GM12874 (cell line): Measurements from ENCODE around the gene SYCP1.

ENCODE experiments used
- TF ChIP-seq, protein P1 (sequence below): IDR thresholded peaks from 2 replicates; pipeline ENCODE4 v1.5.1; 2011; ENCODE audit warnings: low read depth, mild to moderate bottlenecking, control low read depth, low read length, moderate library complexity; ENCODE audit not compliant: insufficient read depth

Gene SYCP1

DNA sequence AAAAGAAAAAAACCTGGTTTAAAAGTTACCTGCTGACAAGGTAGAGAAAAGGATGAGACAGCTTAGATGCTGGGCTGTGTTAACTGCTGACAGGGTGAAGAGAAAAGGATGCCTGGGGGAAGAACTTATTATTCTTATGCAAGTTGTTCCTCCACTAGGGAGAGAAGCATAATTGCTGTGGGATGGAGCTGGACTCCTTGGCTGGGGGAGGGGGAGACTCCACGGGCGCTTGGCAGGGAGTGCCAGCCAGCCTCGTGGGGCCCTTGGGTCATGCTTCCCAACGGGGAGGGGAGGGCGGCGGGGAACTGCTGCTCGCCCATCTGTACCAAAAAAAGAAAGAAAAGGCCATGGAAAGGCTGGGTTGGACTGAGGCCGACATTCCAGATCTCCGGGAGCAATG lies 47.2 kb downstream of the SYCP1 start:
- TF ChIP-seq, protein P1, sequence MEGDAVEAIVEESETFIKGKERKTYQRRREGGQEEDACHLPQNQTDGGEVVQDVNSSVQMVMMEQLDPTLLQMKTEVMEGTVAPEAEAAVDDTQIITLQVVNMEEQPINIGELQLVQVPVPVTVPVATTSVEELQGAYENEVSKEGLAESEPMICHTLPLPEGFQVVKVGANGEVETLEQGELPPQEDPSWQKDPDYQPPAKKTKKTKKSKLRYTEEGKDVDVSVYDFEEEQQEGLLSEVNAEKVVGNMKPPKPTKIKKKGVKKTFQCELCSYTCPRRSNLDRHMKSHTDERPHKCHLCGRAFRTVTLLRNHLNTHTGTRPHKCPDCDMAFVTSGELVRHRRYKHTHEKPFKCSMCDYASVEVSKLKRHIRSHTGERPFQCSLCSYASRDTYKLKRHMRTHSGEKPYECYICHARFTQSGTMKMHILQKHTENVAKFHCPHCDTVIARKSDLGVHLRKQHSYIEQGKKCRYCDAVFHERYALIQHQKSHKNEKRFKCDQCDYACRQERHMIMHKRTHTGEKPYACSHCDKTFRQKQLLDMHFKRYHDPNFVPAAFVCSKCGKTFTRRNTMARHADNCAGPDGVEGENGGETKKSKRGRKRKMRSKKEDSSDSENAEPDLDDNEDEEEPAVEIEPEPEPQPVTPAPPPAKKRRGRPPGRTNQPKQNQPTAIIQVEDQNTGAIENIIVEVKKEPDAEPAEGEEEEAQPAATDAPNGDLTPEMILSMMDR: no peak

DNA sequence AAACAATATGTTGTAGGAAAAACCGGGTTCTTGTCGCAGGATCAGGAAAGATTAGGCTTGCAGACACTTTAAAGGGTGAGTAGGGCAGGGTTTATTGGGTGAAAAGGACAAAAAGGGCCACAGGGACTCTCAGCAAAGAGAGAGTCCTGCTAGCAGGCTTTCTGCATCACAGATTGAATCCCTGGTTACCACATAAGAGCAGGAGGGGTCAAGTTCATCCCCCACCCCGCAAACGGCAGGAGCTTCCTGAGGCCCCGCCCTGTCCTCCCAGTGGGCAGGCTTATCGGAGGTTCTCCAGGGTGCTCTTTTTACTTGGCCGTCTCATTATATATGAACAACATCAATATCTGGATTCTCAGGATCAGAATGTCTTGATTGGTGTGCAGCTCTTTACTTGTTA lies 47.7 kb downstream of the SYCP1 start:
- TF ChIP-seq, protein P1: no peak

DNA sequence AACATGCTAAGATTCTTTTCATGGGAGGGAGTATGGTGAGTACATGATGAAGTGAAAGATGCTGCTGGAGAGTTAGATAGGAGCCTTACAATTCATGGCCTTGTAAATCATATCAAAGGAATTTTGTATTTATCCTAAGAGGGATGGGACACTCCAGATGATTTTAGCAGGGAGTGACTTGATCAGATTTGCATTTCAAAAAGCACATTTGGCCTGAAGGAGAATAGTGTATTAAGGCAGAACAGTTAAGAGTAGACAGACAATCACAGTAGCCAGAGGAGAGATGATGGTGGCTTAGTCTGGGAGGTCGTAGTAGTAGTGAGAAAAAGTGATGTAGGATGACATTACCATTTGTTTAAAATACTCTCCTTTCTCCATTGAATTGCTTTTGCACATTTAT lies 48.8 kb downstream of the SYCP1 start:
- TF ChIP-seq, protein P1: no peak

DNA sequence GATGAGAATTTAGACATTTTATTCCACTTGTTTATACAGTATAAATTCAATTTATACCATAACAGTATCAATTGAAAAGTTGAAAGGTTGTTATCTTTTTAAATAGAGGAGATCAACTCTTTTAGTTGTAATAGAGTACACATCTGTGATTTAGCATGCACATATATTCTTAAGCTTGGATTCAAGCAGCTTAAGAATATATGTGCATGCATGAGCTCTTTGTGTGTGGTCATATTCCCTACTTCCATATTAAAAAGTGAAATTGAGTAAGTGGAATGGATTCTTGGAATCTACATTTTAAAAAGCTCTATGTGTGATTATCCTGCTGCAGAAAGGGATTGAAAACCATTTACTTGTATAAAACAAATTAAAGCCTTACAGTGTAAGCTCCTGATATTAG lies 71.9 kb downstream of the SYCP1 start:
- TF ChIP-seq, protein P1: no peak

DNA sequence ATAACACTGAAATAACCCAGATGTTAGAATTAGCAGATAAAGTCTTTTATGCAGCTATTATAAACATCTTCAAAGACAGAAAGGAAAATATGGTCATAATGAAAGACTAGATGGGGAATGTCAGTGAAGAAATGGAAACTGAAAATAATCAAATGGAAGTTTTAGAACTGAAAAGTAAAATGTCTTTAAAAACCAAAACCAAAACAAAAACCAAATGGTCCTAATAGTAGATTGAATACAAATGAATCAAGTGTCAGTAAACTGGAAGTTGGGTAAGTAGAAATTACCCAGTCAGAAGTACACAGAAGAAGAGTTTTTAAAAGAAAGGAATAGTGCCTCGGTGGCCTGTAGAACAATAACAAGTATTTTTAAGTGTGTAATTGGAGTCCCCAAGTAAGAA lies 72.7 kb downstream of the SYCP1 start:
- TF ChIP-seq, protein P1: no peak

DNA sequence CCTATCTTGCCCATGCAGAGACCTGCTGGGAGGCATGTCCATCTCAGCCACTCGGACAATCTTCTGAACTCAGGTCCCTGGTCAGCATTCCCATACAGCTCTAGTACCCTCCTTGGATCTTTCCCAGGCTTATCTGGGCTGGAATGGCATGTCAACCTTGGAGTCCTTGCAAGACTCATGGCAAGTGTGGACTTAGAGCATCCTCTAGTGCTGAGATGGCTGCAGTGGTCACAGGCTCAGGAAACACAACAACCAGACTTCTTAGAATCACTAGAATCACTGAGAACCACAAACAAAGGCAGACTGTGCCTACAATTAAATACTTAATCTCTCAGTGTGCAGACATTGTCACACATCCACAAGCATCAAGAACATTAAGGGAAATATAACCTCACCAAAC lies 101.9 kb downstream of the SYCP1 start:
- TF ChIP-seq, protein P1: peak; percentile 34; the same call in 1 of the 2 replicates

DNA sequence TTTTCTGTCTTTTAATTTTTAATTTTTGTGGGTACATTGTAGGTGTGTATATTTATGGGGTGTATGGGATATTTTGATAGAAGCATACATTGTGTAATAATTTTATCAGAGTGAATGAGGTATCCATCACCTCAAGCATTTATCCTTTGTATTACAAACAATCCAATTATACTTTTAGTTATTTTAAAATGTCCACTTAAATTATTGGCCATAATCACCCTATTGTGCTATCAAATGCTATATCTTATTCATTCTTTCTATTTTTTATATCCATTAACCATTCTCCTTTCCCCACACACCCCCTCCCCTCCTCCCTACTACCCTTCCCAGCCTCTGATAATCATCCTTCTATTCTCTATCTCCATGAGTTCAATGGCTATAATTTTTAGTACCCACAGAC lies 104.8 kb downstream of the SYCP1 start:
- TF ChIP-seq, protein P1: no peak

DNA sequence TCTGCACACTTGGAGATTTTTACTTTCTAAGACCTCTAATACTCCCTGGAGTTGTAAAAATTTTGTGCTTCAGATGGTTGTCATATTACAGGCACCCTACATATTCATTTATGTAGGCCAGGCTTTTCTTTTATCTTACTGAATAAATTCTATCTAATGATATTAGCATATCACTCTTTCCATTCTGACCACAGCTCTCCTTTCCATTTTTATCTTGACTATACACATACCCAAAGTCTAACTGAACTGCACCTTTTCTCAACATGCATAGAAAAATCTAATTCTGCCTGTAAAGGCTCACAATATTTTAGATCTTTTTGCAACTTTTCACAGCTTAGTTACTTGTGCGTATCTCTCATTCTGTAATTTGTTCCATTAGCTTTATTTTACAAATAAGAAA lies 122.2 kb downstream of the SYCP1 start:
- TF ChIP-seq, protein P1: no peak
